Muscle of back (tissue), 11 donors: Measurements from ENCODE around the gene THEMIS. TPM values are rescaled to one million over a fixed set of nuclear protein-coding genes. Genes with fewer than 3 reads are reported as not detected.
"Not testable (repeated sequence)": the region's sequence is repeated elsewhere in the genome, so short reads cannot be mapped to it uniquely, and the experiment has no call there.

Experiments used
- DNase-seq, 3 donors: peaks; one replicate each; pipeline versions ENCODE4 v3.0.0 to v3.0.0-alpha.2; 2013
- polyA plus RNA-seq, 10 donors: library from polyadenylated mRNA; unstranded; fragments of 120-200 nt; gene quantifications; one replicate each; pipeline ENCODE4 v1.2.1, GENCODE V29; 2013; ENCODE audit not compliant: insufficient read length in 10 of 10

The THEMIS gene
- polyA plus RNA-seq, 10 donors = 0.05 to 2.6 (median 0.08) TPM; not detected in 4

GRCh38 chr6:127737009-127737486, 163.8 kb downstream of the THEMIS start:
- DNase-seq = peak; percentile 62 to 80 (median 70)

- DNase-seq = no peak
Measured at GRCh38 chr6:127732927-127733326, 167.9 kb downstream of the THEMIS start.

GRCh38 chr6:127727260-127727953, 173.5 kb downstream of the THEMIS start:
- DNase-seq = no peak

- DNase-seq = no peak
Measured at GRCh38 chr6:127725821-127726220, 175.0 kb downstream of the THEMIS start.

GRCh38 chr6:127718694-127719093, 182.2 kb downstream of the THEMIS start:
- no peak for DNase-seq

GRCh38 chr6:127717384-127717783, 183.5 kb downstream of the THEMIS start:
- no peak for DNase-seq

GRCh38 chr6:127716465-127716864, 184.4 kb downstream of the THEMIS start:
- DNase-seq = no peak

- no peak for DNase-seq
Measured at GRCh38 chr6:127710668-127711067, 190.2 kb downstream of the THEMIS start.

GRCh38 chr6:127706216-127706615, 194.6 kb downstream of the THEMIS start:
- no peak for DNase-seq

GRCh38 chr6:127695108-127695507, 205.8 kb downstream of the THEMIS start:
- no peak for DNase-seq

GRCh38 chr6:127691146-127691545, 209.7 kb downstream of the THEMIS start:
- DNase-seq = no peak

- no peak for DNase-seq
Measured at GRCh38 chr6:127690588-127690987, 210.3 kb downstream of the THEMIS start.

GRCh38 chr6:127690092-127690491, 210.8 kb downstream of the THEMIS start:
- peak in 1 of 3 donors; percentile 21 for DNase-seq

- not testable (repeated sequence) for DNase-seq
Measured at GRCh38 chr6:127687490-127687889, 213.4 kb downstream of the THEMIS start.

GRCh38 chr6:127686084-127686483, 214.8 kb downstream of the THEMIS start:
- DNase-seq = no peak

- no peak for DNase-seq
Measured at GRCh38 chr6:127684501-127684900, 216.4 kb downstream of the THEMIS start.
